GM06990 (cell line): ENCODE measurements around the gene CLPSL2.

ENCODE experiments used
- DNase-seq: peaks from one replicate; pipeline ENCODE4 v3.0.0-alpha.2; 2011; ENCODE audit not compliant: insufficient read length; ENCODE audit errors: extremely low read depth
- H3K27me3 ChIP-seq: replicated peaks from 2 replicates; pipeline ENCODE4 v1.6.0; 2011; ENCODE audit warnings: low read length; ENCODE audit not compliant: control insufficient read depth, insufficient read depth
- H3K36me3 ChIP-seq: 2 replicates; pipeline ENCODE4 v1.5.1; 2011; ENCODE audit warnings: low read length; ENCODE audit not compliant: control insufficient read depth, insufficient read depth
- H3K4me3 ChIP-seq: replicated peaks from 2 replicates; pipeline ENCODE4 v1.5.1; 2011; ENCODE audit warnings: low read depth, mild to moderate bottlenecking, control low read depth, low read length
- TF ChIP-seq, protein P1 (sequence below): IDR thresholded peaks from 2 replicates; pipeline ENCODE4 v1.5.1; 2011; ENCODE audit warnings: low read length, control low read depth, mild to moderate bottlenecking, inconsistent platforms; ENCODE audit not compliant: insufficient read depth, poor library complexity, severe bottlenecking

The CLPSL2 gene

DNA sequence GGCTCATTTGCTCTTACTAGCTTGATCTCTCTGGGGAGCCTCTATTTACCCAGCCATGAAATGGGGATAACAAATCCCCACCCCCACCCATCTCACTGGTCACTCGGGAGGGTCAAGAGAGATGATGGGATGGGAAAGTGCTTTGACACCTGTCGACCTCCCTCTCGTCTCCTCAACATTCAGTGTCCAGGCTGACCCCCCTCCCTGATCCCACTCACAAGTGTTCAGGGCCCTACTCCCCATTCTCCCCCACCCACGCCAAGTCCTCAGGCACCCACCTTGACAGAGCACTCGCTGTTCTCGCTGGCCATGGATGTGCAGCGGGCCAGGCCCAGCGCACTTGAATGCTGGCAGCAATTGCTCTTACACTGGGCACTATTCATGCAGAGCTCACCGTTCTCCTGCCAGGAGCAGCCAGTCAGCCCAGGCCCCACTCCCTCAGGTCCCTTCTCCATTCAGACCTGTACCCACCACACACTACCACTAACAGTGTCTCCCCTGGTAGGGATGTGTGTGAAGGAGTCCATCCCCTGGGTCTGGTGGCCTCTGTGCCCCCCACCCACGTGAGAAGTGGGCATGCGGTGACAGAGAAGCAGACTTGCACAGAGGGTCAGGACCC lies 19.2 kb downstream of the CLPSL2 start:
- Histone ChIP-seq H3K4me3 (no peak overlapping the region), H3K36me3 (no peaks in the 10 kb centered on the region), H3K27me3 (no peaks in the 10 kb centered on the region; the same call in 1 of the 2 replicates)
- no peak for DNase-seq
- TF ChIP-seq, protein P1, sequence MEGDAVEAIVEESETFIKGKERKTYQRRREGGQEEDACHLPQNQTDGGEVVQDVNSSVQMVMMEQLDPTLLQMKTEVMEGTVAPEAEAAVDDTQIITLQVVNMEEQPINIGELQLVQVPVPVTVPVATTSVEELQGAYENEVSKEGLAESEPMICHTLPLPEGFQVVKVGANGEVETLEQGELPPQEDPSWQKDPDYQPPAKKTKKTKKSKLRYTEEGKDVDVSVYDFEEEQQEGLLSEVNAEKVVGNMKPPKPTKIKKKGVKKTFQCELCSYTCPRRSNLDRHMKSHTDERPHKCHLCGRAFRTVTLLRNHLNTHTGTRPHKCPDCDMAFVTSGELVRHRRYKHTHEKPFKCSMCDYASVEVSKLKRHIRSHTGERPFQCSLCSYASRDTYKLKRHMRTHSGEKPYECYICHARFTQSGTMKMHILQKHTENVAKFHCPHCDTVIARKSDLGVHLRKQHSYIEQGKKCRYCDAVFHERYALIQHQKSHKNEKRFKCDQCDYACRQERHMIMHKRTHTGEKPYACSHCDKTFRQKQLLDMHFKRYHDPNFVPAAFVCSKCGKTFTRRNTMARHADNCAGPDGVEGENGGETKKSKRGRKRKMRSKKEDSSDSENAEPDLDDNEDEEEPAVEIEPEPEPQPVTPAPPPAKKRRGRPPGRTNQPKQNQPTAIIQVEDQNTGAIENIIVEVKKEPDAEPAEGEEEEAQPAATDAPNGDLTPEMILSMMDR, result no peak

DNA sequence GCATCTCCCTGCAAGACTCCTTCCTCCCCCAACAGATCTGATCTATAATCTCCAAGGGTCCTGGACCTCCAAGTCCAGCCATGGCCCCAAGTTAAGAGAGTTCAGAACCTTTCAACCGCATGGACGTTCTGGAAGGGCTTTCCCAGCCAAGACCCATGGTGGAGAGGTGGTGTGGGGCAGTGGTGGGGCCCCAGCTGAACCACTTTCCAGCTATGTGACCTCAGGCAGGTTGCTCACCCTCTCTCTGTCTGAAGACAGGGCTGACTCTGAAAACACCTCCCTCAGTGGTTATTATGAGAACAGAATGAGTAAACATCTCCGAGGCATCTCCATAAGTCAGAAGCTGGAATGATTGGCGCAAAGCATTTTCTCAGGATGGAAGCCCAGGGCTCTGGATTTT lies 19.8 kb downstream of the CLPSL2 start:
- DNase-seq, result no peak
- H3K36me3 ChIP-seq, result no peaks in the 10 kb centered on the region
- H3K4me3 ChIP-seq, result no peak overlapping the region
- TF ChIP-seq, protein P1, result no peak
- no peaks in the 10 kb centered on the region; the same call in 1 of the 2 replicates for H3K27me3 ChIP-seq

DNA sequence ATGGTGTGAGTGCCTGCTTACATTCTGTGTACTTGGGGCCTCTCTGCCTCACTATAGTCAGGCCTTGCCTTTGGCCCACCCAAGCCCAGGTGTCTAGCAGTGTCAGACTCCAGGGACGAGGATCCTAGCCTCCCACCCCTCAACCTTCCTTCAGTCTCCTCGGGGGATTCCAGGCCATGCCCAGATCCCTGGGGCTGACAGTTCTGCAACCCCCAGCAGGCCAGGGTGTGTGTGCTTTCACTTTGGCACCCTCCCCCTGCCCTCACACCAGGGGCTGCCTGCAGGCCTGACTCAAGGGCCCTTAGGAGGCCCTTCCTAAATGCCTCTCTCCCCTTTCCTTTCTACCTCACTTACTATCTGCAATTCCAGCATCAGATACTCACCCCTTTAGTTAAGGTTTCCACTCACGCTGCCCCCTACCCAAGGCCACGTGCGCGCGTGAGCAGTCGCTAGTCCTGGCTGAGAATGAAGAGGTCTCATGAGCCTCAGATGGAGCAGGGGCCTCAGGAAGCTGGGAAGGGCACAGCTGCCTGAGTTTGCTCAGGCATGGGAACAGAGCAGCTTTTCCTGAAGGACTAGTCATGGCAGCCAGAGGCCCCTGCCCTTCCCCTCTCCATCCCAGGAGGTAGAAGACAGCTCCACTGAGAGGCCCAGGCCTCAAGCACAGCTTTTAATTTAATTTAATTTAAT lies 21.6 kb downstream of the CLPSL2 start:
- H3K36me3 ChIP-seq, result no peaks in the 10 kb centered on the region
- no peak for DNase-seq
- TF ChIP-seq, protein P1, result no peak
- no peaks in the 10 kb centered on the region; the same call in 1 of the 2 replicates for H3K27me3 ChIP-seq
- H3K4me3 ChIP-seq, result no peak overlapping the region

DNA sequence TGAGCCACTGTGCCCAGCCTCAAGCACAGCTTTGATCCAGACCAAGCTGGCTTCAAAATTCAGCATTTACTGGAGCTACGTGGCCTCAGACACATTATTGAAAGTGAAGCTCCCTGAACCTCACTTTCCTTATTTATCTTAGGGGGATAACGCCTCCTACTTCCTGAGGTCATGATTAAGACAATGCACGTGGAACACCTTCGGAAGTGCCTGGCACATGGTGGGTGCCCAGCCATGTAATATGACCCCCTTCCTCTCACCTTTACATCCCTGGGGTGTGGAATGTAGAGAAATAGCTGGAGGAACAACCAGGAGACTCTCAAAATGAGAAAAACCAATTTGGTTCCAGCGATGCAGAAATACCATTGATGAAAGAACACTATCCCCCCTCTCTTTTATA lies 22.3 kb downstream of the CLPSL2 start:
- no peak for DNase-seq
- no peak overlapping the region for H3K4me3 ChIP-seq
- TF ChIP-seq, protein P1, result no peak
- H3K27me3 ChIP-seq, result no peaks in the 10 kb centered on the region
- no peaks in the 10 kb centered on the region for H3K36me3 ChIP-seq

DNA sequence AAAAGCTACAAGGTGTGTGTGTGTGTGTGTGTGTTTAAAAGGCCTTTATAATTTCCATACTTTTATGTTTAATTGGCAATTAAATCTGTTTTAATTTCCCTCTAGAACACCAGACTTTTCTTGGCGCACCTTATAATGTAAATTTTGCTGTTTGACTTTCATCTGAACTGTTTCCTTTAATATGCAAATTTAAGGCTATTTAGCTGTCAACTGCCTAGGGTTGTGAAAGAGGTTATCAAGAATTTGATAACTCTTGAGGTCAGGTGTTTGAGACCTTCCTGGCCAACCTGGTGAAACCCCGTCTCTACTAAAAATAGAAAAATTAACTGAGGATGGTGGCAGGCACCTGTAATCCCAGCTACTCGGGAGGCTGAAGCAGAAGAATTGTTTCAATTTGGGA lies 24.8 kb downstream of the CLPSL2 start:
- DNase-seq, result no peak
- Histone ChIP-seq H3K36me3 (no peaks in the 10 kb centered on the region), H3K4me3 (no peak overlapping the region), H3K27me3 (no peaks in the 10 kb centered on the region)
- TF ChIP-seq, protein P1, result no peak
